GM18502 (cell line): ENCODE measurements around the gene CDR2.
"Not testable (repeated sequence)": the region's sequence is repeated elsewhere in the genome, so short reads cannot be mapped to it uniquely, and the experiment has no call there.

ENCODE experiments used
- ATAC-seq: cut with Tn5 transposase; IDR thresholded peaks from one replicate; pipeline ENCODE4 v1.9.1; 2021; ENCODE audit warnings: mild to moderate bottlenecking; ENCODE audit not compliant: unreplicated experiment, poor library complexity

The CDR2 gene

DNA sequence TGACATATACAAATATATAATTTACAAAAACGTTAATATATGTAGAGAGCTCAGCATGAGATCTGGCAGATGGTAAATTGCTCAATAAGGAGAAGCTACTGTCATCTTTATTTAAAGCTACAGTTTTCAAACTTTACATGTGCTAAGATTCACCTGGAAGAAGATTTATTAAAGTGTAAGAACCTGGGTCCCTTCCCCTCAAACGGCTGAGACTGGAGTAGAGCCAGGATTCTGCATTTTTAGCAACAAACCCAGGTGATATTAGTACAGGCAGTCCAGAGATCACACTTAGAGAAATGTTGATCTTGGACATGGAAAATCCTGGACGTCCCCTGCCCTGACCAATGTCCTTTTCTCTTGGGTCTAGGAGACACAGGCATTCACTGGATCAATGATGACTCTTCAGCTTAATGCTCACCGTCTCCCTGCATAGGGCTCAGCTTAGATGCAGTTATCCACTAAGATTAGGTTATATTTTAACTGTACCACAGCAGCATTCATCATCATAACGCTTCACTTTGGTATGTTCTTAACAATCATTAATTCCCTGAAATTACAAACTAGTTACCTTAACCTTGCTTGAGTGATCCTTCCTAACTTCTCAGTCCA is 20.4 kb downstream of the CDR2 start:
- no peak for ATAC-seq

DNA sequence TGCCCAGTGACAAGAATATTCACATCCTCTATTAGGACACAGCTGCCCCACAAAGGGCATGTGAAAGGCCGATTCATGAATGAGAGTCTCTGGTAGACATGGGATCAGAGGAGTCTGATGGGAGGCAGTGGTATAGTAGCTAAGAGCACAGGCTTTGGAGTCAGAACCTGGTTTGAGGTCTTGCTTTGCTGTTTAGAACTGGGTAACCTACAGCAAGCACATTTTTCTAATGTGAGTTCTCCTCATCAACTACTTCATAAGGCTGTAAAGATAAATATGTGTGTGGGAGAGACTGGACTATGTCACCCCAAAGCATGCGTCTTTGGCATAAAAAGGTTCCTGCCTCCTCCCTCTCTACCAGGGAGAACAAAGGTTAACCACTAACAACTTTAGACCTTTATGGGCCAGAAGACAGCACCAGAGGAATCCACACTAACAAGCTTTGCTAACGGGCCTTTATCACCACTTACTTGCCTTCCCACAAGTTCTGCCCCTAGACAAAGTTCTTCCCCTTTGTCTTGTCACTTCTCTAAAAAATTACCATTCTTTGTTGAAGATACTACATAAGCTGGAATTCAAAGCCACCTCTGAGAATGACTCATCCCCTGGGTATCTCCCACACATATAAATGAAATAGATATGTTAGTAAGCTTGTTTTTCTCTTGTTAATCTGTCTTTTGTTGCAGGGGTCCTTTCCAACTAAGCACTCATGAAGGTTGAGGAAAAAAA is 21.1 kb downstream of the CDR2 start:
- ATAC-seq: no peak

- ATAC-seq: no peak
These were observed 21.7 kb downstream of the CDR2 start for GRCh38 chr16:22352723-22353122.

DNA sequence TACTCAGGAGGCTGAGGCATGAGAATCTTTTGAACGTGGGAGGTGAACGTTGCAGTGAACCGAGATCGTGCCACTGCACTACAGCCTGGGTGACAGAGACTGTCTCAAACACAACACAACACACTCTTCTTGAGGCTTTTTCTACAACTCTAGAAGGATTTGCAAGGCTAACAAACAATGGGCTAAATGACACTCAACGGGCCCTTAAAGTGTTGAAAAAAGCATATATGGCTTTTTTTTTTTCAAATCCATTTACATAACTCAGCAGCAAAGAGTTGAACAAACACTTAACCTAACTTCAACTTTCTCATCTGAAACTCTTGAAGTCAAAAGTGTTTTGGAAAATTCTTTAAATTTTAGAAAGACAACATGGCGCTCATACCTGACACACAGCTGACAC is 22.3 kb downstream of the CDR2 start:
- no peak for ATAC-seq

DNA sequence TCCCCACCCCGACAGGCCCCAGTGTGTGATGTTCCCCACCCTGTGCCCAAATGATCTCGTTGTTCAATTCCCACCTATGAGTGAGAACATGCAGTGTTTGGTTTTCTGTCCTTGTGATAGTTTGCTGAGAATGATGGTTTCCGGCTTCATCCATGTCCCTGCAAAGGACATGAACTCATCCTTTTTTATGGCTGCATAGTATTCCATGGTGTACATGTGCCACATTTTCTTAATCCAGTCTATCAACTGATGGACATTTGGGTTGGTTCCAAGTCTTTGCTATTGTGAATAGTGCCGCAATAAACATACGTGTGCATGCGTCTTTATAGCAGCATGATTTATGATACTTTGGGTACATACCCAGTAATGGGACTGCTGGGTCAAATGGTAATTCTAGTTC is 23.4 kb downstream of the CDR2 start:
- ATAC-seq: not testable (repeated sequence)

- ATAC-seq: no peak
These were observed 26.1 kb downstream of the CDR2 start for GRCh38 chr16:22348291-22348690.

DNA sequence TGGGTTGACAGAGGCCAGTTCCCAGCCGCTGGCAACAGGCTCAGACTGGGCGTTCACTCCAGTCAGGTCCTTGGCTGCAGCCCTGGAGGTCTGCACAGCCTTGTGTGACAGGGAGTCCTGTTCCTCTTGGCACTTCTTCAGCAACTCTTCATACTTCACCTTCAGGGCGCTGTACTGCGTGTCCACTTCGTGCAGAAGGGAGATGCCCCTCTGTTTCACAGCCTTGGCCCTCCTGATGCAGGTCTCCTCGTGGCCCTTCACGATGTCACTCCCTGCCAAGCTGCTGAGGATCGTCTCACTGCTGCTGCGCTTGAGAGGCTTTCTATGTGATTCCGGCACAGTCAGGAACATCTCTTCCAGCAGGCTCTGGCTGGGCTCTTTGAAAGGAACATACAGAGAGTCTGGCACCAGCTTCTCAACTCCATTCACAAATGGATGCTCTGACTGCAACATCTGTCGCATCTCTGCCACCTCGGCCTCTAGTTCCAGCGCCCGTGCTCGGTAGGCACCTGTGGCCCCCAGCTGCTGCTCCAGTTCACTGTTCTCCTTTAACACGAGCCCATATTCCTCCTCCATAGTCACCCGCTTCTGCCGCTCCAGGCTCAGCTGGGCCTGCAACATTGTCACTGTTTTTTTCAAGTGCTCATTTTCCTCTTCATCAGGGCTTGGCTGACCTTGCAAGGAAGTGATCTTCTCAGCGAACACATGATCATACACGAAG is 27.2 kb downstream of the CDR2 start:
- ATAC-seq: no peak

GRCh38 chr16:22346483-22346882 is 27.9 kb downstream of the CDR2 start:
- no peak for ATAC-seq

DNA sequence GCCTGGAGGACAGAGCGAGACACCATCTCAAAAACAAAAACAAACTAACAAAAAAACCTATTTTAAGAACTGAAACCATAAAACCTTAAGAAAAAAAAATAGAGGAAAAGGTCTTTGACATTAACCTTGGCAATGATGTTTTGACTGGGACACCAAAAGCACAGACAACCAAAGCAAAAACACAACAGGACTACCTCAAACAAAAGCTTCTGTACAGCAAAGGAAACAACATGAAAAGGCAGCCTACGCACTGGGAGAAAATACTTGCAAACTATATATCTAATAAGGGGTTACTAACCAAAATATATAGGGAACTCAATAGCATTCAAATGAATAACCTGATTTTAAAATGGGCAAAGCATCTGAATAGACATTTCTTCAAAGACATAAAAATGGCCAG is 32.3 kb downstream of the CDR2 start:
- no peak for ATAC-seq

DNA sequence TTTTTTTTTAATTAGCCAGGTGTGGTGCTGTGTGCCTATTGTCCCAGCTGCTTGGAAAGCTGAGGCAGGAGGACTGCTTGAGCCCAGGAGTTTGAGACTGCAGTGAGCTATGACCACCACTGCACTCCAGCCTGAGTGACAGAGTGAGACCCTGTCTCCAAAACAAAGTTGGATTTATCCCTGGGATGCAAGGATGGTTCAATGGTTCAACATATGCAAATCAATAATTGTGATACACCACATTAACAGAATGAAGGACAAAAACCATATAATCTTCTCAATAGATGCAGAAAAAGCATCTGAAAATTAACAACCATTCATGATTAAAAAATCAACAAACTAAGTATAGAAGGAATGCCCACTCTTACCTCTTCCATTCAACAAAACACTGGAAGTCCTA is 33.5 kb downstream of the CDR2 start:
- ATAC-seq: no peak

DNA sequence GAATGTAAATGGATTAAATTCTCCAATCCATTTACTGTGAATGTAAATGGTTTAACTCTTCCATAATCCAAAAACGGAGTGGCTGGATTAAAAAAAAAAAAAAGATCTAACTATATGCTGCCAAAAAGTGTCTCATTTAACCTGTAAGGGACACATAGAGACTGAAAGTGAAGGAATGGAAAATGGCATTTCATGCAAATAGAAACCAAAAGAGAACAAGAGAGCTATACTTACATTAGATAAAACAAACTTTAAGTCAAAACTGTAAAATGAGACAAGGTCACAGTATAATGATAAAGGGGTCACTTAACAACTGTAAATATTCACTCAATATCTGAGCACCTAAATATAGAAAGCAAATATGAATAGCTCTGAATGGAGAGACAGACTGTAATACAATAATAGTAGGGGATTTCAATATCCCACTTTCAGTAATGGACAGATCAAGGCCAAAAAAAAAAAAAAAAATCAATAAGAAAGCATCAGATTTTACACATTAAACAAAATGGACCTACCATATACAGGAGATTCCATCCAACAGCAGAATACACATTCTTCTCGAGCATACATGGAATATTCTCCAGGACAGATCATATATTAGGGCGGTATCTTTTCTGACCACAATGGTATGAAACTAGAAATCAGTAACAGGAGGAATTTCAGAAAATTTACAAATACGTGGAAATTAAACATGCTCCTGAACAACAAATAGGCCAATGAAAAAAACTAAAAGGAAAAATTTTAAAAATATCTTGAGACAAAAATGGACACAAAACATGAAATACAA is 36.4 kb downstream of the CDR2 start:
- ATAC-seq: no peak

DNA sequence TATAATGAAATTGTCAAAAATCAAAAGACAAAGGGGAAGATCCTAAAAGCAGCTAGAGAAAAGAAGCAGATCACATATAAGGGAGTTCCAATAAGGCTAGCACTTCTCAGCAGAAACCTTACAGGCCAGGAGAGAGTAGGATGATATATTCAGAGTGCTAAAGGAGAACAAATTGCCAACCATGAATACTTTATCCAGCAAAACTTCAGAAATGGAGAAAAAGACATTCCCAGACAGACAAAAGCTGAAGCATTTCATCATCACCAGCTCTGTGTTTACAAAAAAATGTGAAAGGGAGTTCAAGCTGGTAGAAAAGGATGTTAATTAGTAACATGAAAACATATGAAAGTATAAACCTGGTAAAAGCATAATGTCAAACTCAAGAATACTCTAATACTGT is 37.4 kb downstream of the CDR2 start:
- ATAC-seq: no peak

- ATAC-seq: no peak
These were observed 37.8 kb downstream of the CDR2 start for GRCh38 chr16:22336581-22336980.

- no peak for ATAC-seq
These were observed 38.7 kb downstream of the CDR2 start for GRCh38 chr16:22335668-22336246.

DNA sequence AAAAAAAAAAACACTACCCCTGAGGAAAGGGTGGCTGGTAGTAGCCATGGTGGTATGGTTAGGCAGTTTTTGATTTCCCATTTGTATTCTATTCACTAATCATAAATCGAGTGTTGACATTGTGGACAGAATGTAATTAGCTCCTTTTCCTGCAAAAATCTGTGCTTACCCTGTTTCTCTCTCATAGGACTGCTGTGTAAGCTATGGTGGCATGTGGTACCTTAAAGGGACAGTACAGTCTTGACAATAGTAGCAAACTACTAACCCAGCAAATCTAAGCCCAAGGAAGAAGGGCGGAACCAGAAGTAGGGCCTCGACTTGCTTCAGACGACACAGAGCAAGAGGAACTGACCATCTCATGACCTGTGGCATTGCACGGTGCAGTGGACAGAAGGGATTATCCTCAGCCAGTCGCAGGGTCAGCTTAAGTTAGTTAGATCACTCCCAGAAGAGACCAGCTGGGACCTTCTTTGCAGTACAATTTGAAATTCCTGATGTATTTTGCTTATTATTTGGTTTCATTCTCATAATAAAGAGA is 40.9 kb downstream of the CDR2 start:
- ATAC-seq: no peak

DNA sequence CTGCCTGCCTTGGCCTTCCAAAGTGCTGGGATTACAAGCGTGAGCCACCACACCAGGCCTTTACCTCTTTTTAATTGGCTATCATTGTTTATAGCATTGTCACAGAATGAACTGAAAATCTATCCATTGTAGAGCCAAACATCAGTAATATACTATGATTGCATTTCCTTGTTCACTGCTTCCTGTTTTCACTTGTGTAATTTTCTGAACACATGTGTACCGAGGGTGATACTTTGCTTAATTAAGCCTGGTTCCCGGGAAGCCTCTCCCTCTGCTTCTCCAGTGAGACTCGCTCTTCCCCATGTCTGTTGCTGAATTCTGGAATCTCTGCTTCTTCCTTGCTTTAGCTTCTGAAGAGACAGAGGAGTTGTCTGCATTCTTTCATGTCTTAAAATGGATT is 44.1 kb downstream of the CDR2 start:
- ATAC-seq: no peak

DNA sequence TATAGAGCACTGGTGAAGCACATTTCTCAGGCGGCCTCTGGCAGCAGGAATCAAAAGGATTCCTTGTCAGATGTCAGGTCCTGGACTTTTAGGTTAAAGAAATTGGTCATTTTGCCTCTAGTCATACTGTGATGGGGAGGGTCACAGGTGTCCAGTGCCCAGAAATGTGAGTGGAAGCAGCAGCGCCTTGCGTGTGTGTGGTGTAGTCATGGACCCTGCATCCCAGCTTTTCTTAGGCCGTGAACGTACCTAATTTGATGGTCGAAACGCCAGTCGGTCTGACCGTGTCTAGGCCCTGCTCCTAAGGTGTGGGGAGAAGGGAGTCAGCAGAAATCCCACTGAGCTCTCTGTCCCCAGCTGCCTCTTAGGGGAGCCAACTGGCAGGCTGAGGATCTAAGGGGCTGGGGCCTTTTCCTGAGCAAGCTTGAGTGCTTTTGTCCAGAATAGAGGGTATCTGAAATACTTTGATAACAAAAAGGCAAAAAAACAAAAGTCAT is 45.2 kb downstream of the CDR2 start:
- ATAC-seq: no peak

DNA sequence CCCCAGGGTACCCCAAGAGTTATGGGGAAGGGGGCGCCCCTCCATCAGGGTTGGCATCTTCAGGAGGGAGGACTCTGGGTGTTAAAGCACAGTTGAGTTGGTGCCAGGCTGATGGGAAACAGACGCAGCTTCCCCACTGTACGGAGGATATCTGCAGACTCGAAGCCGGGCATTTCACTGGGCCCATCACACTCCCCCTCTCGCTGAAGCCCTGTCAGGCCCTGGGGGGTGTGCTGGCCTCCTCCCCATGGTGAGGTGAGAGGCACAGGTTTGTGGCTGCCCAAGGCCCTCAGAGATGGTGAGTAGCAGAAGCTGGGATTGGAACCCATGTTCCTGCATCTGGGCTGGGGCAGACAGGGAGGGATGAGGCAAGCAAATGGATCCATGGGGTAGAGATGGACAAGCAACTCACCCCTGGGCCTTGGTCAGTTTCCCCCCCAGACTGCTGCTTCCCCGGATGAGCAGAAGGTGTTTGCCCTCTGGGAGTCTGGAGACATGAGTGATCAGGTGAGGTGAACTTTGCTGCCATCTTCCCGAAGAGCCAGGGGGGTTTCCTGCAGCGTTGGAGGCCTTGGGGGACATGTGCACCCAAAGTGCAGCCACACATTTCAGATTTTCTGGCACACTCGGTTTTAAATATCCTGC is 46.2 kb downstream of the CDR2 start:
- ATAC-seq: no peak

DNA sequence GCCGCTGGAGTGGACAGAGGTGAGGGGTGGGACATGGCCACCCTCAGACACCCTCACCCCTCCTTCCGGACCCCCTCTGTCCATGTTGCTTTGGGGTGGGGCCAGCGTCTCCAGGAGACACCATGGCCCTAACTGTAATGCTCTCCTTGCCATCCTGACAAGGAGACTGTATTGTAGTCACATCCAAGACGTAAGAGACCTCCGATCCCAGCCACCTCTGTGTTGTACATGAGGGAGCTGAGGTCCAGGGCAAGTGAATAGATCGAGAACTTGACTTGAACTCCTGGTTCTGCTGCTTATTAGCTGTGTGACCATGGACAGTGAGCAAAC is 47.0 kb downstream of the CDR2 start:
- ATAC-seq: no peak
